ENCODE measurements around the gene ACTR6.

DNA sequence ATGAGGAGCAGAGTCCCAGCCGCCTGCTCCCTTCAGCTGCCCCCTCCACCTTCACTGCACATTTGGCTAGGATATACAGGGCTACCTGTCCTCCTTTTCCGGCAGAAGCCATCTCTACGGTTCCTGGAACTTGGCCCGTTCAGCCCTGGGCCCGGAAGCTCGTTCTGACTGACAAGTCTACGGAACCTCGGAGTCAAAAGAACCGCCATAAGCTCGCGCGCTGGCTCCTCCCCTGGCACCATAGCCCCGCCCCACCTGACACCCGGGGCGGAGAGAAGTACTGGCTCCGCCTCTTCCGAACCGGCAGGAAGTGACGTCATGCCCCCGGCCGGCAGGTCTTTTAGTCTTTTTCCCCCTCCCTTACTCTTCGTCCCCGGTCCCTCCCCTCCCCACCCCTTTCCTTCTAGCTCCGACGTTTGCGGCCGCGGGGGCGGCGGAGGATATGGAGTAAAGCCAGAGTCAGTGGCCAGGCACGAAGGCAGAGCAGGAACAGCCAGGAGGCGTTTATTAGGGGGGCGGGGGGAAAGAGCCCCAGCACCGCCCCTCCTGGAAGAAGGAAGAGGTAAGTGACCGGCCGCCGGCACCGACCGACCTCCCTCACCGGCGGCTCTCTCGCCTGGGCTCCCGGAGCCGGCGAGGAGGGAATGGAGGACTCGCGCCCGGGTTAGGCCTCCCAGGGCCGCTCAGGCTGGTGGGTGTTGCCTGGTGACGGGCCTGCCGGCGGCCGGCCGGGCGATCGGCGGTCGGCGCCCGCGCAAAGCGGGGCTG lies 66.4 kb downstream of the ACTR6 start, which contains the start of the genes DEPDC4 and SCYL2:
- TF ChIP-seq, protein P1, sequence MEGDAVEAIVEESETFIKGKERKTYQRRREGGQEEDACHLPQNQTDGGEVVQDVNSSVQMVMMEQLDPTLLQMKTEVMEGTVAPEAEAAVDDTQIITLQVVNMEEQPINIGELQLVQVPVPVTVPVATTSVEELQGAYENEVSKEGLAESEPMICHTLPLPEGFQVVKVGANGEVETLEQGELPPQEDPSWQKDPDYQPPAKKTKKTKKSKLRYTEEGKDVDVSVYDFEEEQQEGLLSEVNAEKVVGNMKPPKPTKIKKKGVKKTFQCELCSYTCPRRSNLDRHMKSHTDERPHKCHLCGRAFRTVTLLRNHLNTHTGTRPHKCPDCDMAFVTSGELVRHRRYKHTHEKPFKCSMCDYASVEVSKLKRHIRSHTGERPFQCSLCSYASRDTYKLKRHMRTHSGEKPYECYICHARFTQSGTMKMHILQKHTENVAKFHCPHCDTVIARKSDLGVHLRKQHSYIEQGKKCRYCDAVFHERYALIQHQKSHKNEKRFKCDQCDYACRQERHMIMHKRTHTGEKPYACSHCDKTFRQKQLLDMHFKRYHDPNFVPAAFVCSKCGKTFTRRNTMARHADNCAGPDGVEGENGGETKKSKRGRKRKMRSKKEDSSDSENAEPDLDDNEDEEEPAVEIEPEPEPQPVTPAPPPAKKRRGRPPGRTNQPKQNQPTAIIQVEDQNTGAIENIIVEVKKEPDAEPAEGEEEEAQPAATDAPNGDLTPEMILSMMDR (IDR thresholded peaks at IDR 0.05), result peak in 1 of 4 experiments; percentile 31
- TF ChIP-seq POLR2A (IDR thresholded peaks at IDR 0.05), result peak; percentile 57 to 69
- peak; percentile 63 for TF ChIP-seq POLR2AphosphoS5 (IDR thresholded peaks at IDR 0.05)
- TF ChIP-seq EP300 (IDR thresholded peaks at IDR 0.05), result no peak
